Stimulated activated CD8-positive, alpha-beta memory T cell treated with anti-CD3 and anti-CD28 coated beads, Interleukin-2, amount 100 ng/mL, for 1 hour (primary cell): ENCODE measurements around the gene ARAP2.

Experiments used
- DNase-seq, 2 donors: peaks; one replicate each; pipeline ENCODE4 v3.0.0-alpha.2; 2020; ENCODE audit warnings: low read depth in 2 of 2

ARAP2 gene

DNA sequence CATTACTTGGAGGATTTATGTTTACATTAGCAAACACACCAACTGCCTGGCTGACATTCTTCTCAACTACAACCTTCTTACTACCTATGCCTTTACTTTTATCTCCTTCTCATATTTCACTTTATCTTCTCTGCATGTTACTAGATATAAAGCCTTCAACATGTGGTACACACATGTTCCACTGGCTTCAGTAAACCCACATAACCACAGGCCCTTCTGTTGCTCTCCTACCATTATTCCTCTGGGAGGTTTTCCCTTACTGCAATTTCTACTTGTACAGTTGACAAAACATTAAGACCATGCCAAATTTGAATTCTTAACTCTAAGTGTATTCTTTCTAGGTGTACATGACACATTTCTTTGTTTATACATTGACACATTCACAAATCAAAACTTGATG lies 133.1 kb downstream of the ARAP2 start:
- no peak for DNase-seq

DNA sequence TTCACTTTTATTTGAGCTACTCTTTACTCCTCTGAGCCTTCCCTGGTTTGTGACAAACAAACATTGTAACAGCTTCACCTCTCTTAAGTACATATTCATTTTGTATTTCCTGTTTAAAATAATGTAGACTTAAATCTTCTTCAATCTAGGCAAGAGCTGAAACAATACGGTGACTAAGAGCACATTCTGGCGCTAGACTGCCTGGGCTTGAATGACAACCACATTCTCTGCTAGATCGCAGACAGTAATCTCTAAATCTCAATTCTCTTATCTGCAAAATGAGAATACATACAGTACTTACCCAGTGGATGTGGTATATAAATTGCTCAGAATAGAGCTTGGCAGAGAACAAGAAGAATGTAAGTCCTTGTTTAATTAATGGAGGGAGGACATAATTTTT lies 144.8 kb downstream of the ARAP2 start:
- DNase-seq = no peak

DNA sequence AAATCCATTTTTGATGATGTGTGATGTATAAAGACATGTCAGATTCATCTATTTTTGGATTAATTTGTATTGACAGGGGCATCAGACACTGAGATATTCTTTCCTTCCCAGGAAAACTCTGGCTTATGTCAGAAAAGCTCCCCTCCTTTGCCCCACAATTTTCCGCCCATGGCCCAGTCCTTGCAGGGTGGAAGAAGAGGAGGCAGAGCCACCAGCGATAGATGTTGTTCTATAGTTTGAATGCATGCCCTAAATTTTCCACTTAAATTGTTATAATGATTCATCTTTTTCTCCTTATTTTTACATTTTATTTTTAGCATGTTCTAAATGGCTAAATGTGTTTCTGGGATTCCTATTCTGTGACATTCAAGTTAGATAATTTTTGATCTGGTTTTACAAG lies 149.3 kb downstream of the ARAP2 start:
- DNase-seq = no peak

DNA sequence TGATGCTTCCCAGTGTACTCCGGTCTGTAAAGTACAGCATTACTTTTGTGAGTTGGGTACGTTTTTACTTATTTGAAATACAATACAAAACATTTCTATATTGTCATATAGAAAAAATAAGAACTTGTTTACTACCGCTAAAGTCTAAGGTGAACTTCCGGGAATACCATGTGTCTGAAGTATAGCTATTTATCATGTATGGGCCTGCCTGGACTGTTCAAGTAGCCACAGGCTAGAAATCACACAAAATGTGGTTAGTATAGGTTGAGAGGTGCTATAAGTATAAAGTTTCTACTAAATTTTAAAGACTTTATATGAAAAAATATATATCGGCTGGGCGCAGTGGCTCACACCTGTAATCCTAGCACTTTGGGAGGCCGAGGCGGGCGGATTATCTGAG lies 152.3 kb downstream of the ARAP2 start:
- no peak for DNase-seq

DNA sequence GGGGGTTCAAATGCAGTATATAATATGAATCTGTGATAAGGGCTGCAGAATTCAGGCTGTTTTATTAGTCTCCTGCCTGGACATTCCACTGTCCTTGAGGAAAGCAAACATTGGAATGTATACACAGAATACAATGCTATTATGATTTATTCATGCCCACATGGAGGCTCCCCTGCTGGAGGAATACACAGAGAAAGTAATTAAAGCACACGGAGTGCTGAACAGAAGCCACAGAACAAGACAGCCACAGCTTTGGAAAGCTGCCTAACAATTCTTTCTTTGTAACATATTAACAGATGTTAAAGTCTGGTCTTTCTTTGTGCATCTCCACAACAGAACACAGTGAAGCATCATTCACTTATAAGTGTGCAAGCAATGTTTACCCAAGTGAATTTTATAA lies 155.8 kb downstream of the ARAP2 start:
- no peak for DNase-seq

DNA sequence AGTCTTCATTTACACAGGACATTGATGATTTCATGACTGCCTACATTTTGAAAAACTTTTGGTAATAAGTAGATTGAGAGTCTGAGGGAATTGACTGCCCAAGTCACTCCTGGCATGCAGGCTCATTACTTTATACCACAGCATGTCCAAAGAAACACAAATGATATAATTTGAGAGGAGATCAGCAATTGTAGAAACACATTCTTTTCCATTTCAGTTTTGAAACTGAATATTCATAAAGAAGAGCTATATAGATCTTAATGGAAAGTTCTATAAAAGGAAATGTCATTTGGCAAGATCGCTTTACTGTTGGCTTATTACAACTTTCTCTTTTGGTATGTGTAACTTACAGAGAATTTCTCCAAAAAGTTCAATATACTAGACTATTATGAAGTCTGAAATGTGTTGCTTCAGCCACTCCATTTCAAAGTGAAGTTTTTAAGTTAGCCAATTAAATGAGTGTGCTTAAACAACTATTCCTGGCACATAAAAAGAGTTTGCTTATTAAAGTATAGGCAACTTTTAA lies 158.0 kb downstream of the ARAP2 start:
- DNase-seq = no peak

DNA sequence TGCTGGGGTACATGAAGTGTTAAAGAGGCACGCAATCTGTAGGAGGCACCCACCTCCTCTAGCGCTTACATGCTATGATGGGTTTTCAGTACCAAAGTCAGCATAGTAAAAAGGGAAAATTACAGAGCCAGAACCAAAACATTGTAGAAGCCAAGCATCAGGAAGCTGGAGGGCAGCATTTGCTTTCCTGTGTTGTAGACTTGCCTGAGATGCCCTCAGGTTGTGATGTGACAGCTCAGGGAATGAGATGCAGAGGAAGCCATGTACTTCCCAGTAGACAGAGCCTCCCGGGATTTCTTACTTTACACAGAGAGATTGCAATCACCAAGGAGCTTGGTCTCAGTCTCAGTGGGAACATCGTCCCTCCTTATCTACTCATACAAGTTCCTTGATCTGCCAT lies 161.5 kb downstream of the ARAP2 start:
- DNase-seq = no peak

DNA sequence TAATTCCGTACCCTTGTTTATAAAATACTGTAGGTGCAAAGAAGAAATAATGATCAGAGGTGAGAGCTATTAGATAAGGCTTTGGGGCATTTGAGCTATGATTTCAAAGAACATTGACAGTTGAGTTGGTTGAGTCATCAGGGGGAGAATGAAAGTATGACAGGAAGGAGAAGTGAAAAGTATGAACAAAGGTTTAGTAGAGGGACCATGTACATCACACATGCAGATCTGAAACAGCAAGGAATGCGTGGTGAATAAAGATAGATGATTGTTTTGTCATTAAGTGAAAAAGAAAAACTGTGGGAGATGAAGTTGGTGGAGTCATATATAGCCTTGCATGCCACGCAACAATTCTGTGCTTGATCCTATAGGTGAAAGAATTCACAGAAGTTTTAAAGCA lies 163.1 kb downstream of the ARAP2 start:
- no peak for DNase-seq

DNA sequence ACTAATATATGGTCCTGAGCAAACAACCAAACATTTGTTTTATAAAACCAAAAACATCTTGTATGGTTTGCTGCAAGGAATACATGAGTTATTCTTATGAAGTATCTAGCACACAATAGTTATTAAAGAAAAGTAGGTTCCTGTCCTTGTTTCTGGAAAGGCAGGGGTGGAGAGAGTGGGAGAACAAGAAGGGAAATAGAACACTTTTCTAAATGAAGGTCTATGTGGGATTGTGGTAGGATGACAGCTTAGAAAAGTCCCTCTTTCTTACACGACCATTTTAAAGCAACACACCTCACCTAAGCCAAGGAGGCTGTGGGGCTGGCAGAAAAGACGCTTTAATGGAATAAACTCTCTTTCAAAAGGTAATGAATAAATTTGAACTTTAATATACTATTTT lies 164.6 kb downstream of the ARAP2 start:
- no peak for DNase-seq

DNA sequence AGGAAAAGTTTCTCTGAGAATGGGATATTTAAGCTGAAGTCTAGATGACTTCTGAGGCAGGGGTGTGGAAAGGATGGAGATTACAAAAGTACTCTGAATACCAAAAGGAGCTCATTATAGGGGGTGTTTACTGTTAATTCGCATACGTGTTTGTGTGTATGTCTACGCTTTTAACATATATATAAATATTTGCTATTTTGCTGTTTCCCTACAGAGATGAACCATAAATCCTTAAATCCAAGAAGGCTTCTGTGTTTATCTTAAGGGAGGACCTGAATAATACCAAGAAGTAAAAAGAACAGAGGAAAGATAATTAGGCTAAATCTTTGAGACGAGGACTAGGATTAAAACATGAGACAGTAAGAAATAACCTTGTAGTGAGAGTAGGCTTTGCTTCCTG lies 166.0 kb downstream of the ARAP2 start:
- no peak for DNase-seq

DNA sequence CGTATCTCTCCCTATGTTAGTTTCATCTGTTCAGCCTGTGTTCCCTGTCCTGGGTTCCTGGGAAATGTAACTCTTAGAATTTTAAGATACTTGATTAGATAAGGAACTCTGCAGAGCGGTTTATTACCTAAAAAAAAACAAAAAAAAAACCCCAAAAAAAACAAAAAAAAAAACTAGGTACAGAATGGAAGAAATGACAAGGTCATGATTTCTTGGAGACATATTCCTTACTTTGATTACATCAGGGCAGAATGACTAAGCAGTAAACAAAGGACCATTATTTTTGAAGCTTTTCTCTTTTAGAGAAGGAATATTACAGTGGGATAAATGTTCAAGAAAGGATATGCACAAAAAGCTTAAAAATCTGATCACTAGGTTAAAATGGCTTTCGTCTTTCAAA lies 171.8 kb downstream of the ARAP2 start:
- no peak for DNase-seq

DNA sequence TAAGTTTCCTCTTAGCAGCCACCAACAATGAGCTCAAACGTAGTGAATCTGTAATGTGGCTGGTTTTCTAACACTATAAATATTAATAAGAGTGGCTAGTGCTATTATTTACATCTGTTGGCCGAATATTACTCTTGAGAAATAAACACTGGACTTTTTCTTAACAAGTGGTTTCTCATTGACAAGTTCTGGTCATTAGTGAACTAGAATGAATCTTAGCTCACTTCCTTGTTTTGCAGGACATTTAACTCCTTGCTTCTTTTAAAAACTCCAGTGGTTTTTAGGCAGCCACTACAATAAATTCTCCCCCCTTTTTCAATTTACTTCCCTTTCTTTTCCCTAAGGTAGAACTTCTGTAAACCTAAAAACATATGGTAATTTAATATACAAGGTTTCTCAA lies 177.2 kb downstream of the ARAP2 start:
- DNase-seq = no peak

DNA sequence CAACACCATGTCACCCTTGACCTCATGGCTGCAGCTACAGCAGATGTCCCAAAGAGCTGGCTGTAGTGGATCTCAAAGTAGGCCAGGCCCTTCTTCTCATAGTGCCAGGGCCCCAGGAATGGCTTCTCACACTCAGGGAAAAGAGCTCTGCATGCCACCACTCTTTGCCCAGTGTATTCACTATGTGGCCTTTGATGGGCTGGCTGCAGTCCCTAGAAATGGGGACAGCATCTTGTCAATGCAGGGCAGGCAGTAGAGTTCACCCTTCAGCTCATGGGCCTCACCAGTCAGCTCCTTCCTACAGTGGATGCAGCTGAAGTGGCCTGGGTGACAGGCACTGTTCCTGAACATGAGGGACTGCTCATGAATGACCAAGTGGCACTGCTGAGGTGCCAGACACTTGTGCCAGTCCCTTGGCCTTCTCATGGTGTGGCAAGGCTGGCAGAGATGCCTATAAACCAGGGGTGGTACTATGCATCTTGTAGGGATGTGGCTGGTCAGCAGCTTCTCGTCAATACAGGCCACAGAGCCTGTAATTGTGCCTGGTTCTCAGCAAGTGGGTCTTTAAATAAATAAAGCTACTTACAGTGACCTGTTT lies 178.9 kb downstream of the ARAP2 start:
- no peak for DNase-seq

DNA sequence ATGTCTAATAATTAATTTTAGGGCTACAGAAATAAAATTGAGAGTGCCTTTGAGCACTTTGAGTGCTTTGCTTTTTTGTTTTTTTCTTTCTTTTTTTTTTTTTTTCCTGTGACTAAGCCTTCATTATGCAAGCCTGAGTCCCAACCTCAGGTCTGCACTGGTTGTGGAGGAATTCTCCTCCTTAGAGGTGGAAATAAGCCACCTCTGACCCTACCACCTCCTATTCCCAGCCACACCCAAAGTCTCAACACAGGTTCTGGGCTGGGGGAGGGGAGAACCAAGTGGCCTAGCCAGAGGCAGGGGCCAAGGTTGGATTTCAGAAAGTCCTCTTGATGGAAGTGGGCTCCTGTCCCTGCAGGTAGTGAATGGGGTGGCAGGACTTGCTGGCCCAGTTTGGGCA lies 180.2 kb downstream of the ARAP2 start:
- DNase-seq = no peak

DNA sequence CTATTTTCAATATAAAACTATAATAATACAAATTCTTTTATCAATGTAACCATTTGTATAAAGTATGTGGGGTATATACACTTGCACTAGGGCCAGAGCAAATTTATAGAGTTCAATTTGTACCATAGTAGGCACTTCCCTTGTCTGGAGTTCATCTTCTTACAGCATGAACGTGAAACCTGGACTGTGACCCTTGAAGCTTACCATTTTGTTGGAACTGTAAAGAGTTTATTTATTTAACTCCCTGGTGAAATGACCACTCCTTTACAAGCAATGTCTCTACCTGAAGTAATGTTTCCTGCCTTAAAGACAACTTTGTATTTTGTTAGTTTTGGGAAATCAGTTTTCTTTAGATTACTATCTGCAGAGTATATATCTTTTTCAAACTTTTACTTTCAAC lies 188.2 kb downstream of the ARAP2 start:
- no peak for DNase-seq

DNA sequence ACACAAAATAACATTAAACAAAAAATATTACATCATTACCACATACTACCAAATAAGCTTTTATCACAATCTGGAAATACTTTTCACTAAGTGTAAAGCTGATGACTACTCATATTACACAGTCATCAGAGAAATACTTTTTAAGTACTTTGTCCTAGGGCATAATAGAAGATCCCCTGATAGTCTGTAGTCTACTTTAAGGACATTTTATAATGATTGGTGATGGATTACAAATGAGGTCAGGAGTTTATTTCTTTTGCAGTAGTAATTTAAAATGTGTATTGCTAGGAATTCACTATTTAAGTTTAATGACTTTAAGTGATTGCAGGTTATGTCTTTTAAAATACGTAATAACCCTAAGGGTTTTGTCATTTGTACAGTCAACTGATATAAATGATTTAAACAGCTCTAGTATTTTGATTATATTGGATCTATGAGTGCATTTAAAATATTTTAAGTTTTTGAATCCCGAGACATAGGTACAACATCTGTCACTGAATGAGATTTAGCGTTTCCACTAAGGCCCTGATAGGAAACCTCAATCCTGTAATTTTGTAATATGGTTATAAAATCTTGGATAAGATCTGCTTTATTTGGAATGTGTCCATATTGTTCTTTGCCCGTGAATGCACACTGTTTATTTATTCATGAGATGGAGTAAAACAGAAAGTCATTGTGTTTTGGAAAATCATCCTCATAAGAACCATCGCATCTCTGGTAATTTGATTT lies 189.5 kb downstream of the ARAP2 start:
- no peak for DNase-seq

DNA sequence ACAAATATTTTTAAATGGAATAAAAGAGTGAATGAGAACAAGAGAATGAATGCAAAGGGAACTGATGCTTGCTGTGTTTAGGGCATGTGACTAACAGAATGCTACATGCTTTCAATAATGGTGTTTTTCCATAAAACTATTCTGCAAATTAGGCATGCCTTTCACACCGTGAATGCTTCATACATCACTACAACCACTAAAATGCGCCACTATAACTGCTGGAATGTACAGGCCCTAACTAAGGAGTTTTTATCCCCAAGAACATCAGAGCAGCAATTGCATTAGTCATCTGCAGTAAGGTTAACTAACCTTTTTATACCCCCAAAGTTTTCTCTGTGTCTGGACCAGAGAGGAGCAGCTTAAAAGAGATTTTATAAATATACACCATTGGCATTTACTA lies 190.4 kb downstream of the ARAP2 start:
- DNase-seq = no peak

DNA sequence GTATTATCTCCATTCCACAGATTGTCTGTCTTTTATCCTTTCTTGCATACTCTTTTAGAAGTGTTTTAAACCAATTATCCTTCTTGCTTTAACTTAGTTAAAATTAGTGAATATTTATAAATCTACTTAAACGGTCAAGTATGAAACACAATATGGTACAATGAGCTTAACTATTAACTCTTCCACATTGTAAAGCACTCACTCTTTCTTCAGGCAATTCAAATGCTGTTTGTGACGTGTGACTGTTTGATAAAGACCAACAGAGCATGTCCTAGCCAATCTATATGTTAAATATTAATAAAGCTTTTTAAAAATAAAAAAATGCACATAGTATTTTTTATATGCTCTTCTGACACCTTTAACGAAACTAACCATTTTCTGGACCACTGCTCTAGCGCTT lies 192.7 kb downstream of the ARAP2 start:
- no peak for DNase-seq

DNA sequence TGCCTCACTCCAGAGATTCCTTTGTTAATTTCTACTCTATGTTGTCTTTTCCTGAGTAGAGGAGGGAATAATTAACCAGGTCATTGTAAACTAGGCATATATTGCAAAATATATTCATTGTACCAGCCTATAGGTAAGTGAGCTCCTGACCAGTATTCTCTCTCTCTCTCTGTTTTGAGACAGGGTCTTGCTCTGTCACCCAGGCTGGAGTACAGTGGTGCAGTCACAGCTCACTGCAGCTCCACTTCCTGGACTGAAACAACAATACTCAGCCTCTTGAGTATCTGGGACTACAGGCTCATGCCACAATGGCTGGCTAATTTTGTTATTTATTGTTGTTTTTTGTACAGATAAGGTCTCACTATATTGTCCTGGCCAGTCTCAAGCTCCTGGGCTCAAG lies 198.3 kb downstream of the ARAP2 start:
- DNase-seq = no peak

DNA sequence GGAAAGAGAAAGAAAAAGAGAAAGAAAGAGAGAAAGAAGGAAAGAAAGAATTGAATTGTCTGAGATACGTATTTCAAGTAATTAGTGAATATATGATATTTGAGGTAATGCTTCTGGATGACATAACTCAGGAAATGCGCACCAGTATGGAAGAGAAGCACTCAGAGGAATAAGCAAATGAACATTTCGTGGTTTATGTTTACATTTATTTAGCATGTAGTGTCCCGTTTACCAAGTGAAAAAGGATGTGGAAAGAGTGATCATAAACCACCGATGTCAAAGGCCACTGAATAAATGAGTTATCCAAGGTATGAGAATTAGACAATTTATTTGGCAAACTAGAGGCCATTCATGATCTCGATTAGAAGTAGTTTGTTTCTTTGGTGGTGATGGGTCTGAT lies 200.4 kb downstream of the ARAP2 start:
- no peak for DNase-seq

DNA sequence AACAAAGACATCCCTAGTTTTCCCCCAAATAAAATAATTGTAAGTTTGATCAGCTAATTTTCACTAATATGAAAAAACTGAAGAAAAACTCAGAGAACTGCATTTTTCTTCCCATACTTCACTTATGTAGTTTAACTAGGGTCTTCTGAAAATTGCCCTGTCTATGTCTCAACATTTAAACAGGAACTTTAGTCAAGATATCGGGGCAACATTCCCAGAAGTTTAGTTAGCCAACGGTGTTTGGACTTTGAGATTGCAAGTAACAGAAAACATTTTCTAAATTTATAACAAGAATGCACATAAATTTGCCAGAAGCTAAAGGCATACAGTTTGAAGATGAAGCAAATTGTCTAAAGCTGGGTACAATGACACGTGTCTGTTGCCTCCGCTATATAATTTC lies 201.1 kb downstream of the ARAP2 start:
- DNase-seq = no peak

DNA sequence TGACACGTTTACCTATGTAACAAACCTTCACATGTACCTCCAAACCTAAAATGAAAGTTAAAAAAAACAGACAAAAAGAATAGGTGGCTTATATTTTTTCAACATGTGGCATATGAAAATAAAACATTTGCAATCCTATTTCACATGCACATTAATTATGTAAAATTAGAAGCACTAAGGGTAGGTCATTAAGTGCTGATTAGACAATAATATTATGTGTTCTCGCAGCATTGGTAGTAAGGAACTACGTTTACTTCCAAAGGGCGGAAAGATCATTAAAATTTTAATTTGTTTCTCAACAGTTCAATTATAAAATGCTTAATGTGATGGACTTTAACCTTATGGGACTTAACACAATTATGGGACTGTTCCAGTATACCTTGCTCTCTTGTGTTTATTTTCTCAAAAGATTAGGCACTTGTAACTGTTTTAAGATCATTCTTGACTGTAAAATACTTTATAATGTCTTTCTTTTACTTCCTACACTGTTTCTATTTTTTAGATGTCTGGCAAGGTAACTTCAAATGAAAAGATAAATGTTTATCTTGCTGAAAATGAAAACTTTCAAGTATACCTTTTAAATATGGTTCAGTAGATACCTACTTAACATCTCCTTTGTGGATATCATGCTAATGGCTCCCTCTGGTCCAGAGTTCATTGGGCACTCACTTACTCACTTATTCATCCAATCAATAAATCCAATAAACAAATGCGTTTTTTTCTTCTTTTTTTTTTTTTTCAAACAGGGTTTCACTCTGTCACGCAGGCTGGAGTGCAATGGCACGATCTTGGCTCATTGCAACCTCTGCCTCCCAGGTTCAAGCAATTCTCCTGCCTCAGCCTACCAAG lies 202.0 kb downstream of the ARAP2 start:
- DNase-seq = no peak

DNA sequence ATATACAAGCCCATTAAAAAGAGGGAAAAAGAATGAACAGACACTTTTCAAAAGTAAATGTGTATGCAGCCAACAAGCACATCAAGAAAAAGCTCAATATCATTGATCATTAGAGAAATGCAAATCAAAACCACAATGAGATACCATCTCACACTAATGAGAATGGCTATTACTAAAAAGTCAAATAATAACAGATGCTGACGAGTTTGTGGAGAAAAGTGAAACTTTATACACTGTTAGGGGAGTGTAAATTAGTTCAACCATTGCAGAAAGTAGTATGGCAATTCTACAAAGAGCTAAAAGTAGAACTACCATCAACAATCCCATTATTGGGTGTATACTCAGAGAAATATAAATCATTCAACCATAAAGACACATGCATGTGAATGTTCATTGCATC lies 203.0 kb downstream of the ARAP2 start:
- no peak for DNase-seq
